ENCODE measurements around the gene GGCT.

DNA sequence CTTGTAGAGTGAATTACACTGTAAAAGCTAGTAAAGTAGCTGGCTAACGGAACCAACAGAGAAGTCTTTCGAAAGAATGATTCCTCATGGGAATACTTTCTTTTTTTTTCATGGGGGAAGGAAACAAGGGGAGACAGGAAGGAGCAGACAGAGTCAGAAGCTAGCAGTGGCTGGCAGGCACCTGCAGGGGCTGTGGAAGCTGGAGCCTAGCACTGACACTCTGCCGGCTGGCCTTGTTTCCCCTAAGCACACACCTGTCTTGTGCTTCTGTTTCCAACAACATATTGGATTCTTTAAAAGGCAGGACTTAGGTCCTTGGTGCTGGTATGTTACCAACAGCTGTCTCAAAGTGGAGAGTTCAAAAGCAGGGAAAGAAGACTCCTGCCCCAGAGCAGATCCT lies 50.7 kb downstream of the GGCT start:
- TF ChIP-seq, protein P1, sequence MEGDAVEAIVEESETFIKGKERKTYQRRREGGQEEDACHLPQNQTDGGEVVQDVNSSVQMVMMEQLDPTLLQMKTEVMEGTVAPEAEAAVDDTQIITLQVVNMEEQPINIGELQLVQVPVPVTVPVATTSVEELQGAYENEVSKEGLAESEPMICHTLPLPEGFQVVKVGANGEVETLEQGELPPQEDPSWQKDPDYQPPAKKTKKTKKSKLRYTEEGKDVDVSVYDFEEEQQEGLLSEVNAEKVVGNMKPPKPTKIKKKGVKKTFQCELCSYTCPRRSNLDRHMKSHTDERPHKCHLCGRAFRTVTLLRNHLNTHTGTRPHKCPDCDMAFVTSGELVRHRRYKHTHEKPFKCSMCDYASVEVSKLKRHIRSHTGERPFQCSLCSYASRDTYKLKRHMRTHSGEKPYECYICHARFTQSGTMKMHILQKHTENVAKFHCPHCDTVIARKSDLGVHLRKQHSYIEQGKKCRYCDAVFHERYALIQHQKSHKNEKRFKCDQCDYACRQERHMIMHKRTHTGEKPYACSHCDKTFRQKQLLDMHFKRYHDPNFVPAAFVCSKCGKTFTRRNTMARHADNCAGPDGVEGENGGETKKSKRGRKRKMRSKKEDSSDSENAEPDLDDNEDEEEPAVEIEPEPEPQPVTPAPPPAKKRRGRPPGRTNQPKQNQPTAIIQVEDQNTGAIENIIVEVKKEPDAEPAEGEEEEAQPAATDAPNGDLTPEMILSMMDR (conservative IDR thresholded peaks at IDR 0.05; ENCODE audit: low read length): no peak
- no peak for TF ChIP-seq EZH2phosphoT487 (IDR thresholded peaks at IDR 0.05; ENCODE audit: borderline replicate concordance)

Measured in Loucy (cell line).